ENCODE measurements around the gene NAALADL2.
"Not testable (repeated sequence)": the region's sequence is repeated elsewhere in the genome, so short reads cannot be mapped to it uniquely, and the experiment has no call there.

NAALADL2 gene

GRCh38 chr3:175426805-175427204 lies 567.7 kb downstream of the NAALADL2 start:
- no peak overlapping the region for H3K4me3 ChIP-seq

GRCh38 chr3:175428466-175428865 lies 569.3 kb downstream of the NAALADL2 start:
- Histone ChIP-seq H3K27ac (no peak overlapping the region), H3K4me3 (no peak overlapping the region)

More at GRCh38 chr3:175426805-175427204, 567.7 kb downstream of the NAALADL2 start:
- no peak overlapping the region for H3K27ac ChIP-seq

- Histone ChIP-seq H3K4me3 (no peak overlapping the region), H3K27ac (no peak overlapping the region)
Measured at GRCh38 chr3:175430983-175431773, 572.0 kb downstream of the NAALADL2 start.

- H3K27ac ChIP-seq: peak overlapping the region in 2 of 21 experiments; percentile 26 to 62
Measured at GRCh38 chr3:175432376-175433025, 573.4 kb downstream of the NAALADL2 start.

GRCh38 chr3:175433026-175433674 lies 574.0 kb downstream of the NAALADL2 start:
- Histone ChIP-seq H3K4me3 (no peak overlapping the region), H3K27ac (peak overlapping the region in 2 of 21 experiments; percentile 26 to 62)

More at GRCh38 chr3:175432376-175433025, 573.4 kb downstream of the NAALADL2 start:
- H3K4me3 ChIP-seq: no peak overlapping the region

- no peak overlapping the region for H3K27ac ChIP-seq
- no peak overlapping the region for H3K4me3 ChIP-seq
Measured at GRCh38 chr3:175434561-175434960, 575.4 kb downstream of the NAALADL2 start.

- H3K27ac ChIP-seq: no peak overlapping the region
- no peak overlapping the region for H3K4me3 ChIP-seq
Measured at GRCh38 chr3:175443682-175444081, 584.5 kb downstream of the NAALADL2 start.

- H3K27ac ChIP-seq: no peak overlapping the region
Measured at GRCh38 chr3:175445741-175446140, 586.6 kb downstream of the NAALADL2 start.

GRCh38 chr3:175447521-175447920 lies 588.4 kb downstream of the NAALADL2 start:
- H3K27ac ChIP-seq: no peak overlapping the region
- H3K4me3 ChIP-seq: no peak overlapping the region

More at GRCh38 chr3:175445741-175446140, 586.6 kb downstream of the NAALADL2 start:
- H3K4me3 ChIP-seq: no peak overlapping the region

GRCh38 chr3:175453361-175453760 lies 594.2 kb downstream of the NAALADL2 start:
- Histone ChIP-seq H3K4me3 (no peak overlapping the region), H3K27ac (no peak overlapping the region)

- H3K4me3 ChIP-seq: no peak overlapping the region
- H3K27ac ChIP-seq: no peak overlapping the region
Measured at GRCh38 chr3:175456466-175456865, 597.3 kb downstream of the NAALADL2 start.

GRCh38 chr3:175457301-175457700 lies 598.2 kb downstream of the NAALADL2 start:
- Histone ChIP-seq H3K4me3 (no peak overlapping the region), H3K27ac (no peak overlapping the region)

GRCh38 chr3:175460849-175461399 lies 601.8 kb downstream of the NAALADL2 start:
- H3K27ac ChIP-seq, H3K4me3 ChIP-seq: not testable (repeated sequence)

GRCh38 chr3:175464362-175464761 lies 605.2 kb downstream of the NAALADL2 start:
- H3K27ac ChIP-seq: no peak overlapping the region
- H3K4me3 ChIP-seq: no peak overlapping the region

GRCh38 chr3:175469124-175469523 lies 610.0 kb downstream of the NAALADL2 start:
- H3K4me3 ChIP-seq: no peak overlapping the region
- H3K27ac ChIP-seq: no peak overlapping the region

GRCh38 chr3:175475765-175476164 lies 616.6 kb downstream of the NAALADL2 start:
- Histone ChIP-seq H3K27ac (no peak overlapping the region), H3K4me3 (no peak overlapping the region)

- Histone ChIP-seq H3K27ac (no peak overlapping the region), H3K4me3 (no peak overlapping the region)
Measured at GRCh38 chr3:175476489-175476888, 617.4 kb downstream of the NAALADL2 start.

GRCh38 chr3:175477651-175478224 lies 618.6 kb downstream of the NAALADL2 start:
- H3K4me3 ChIP-seq: no peak overlapping the region

GRCh38 chr3:175478301-175478700 lies 619.2 kb downstream of the NAALADL2 start:
- no peak overlapping the region for H3K4me3 ChIP-seq
- no peak overlapping the region for H3K27ac ChIP-seq

More at GRCh38 chr3:175477651-175478224, 618.6 kb downstream of the NAALADL2 start:
- no peak overlapping the region for H3K27ac ChIP-seq

GRCh38 chr3:175479175-175479574 lies 620.0 kb downstream of the NAALADL2 start:
- Histone ChIP-seq H3K27ac (no peak overlapping the region), H3K4me3 (no peak overlapping the region)

Data from skin epidermis (tissue), 12 donors.